K562 (cell line): ENCODE measurements around the gene CNKSR3. TPM values are rescaled to one million over a fixed set of nuclear protein-coding genes. Genes with fewer than 3 reads are reported as not detected.

Source experiments
- ATAC-seq: fragments of 200-7000 bp; cut with Tn5 transposase; 3 replicates; pipeline ENCODE4 v1.9.1; 2020; ENCODE audit warnings: moderate library complexity
- BruUV-seq: library from RNA; stranded (reverse); fragments of 400-500 nt; replicated peaks from 2 replicates; lab custom pipeline; 2021; lab: Mats Ljungman, UMichigan
- CTCF ChIA-PET: fragments of 300-600 bp; formaldehyde crosslinking; extraction: SDS; loops from one replicate; lab custom pipeline; 2021; ENCODE audit warnings: low intra/inter-chr PET ratio; lab: Yijun Ruan, JAX
- POLR2A ChIA-PET: fragments of 300-600, 350-650 bp; sonication (Branson Sonifier 250); formaldehyde crosslinking; extraction: SDS; loops from one replicate; lab custom pipeline; 2021; ENCODE audit warnings: antibody characterized with exemption, inconsistent platforms; lab: Yijun Ruan, JAX
- DNase-seq, 4 experiments: peaks; one replicate each; pipeline versions ENCODE4 v3.0.0 to v3.0.0-alpha.2; 2011 to 2018; ENCODE audit warnings: low spot score in 3 of 4, mixed read lengths in 3 of 4; ENCODE audit errors: extremely low read depth in 1 of 4
- FAIRE-seq: peaks from 2 replicates; lab custom pipeline; 2011; peaks lifted over from hg19 to GRCh38; lab: Jason Lieb, UNC
- H2AFZ ChIP-seq: 2 replicates; pipeline ENCODE4 v1.6.0; 2011; ENCODE audit warnings: low read depth, low read length, control low read depth, inconsistent platforms
- H3K27ac ChIP-seq: fragments of 200-600 bp; 3 replicates; pipeline ENCODE4 v1.8.0; 2011; ENCODE audit warnings: low read depth, mild to moderate bottlenecking, control low read depth, inconsistent platforms, low read length, moderate library complexity, mixed read lengths; ENCODE audit errors: extremely low read depth
- H3K27me3 ChIP-seq, 2 experiments: fragments of 300-600 bp in 1 of 2; 2 replicates in 1 of 2; 3 replicates in 1 of 2; pipeline versions ENCODE4 v1.6.0 to v1.8.0; 2011; ENCODE audit warnings: inconsistent platforms in 2 of 2, low read length in 2 of 2, mild to moderate bottlenecking in 1 of 2, mixed read lengths in 1 of 2, moderate library complexity in 1 of 2; ENCODE audit not compliant: control insufficient read depth in 2 of 2, insufficient read depth in 2 of 2
- H3K36me3 ChIP-seq: fragments of 300-600 bp; 3 replicates; pipeline ENCODE4 v1.8.0; 2011; ENCODE audit warnings: mild to moderate bottlenecking, low read length, inconsistent platforms; ENCODE audit not compliant: control insufficient read depth, insufficient read depth
- H3K4me1 ChIP-seq, 2 experiments: fragments of 200-600 bp in 1 of 2; replicated peaks in 1 of 2; 2 replicates in 1 of 2; 3 replicates in 1 of 2; pipeline versions ENCODE4 v1.5.1 to v1.8.0; 2011; ENCODE audit warnings: inconsistent platforms in 2 of 2, low read length in 2 of 2, mild to moderate bottlenecking in 1 of 2, mixed read lengths in 1 of 2, moderate library complexity in 1 of 2; ENCODE audit not compliant: control insufficient read depth in 2 of 2, insufficient read depth in 2 of 2
- H3K4me2 ChIP-seq: 2 replicates; pipeline ENCODE4 v1.6.1; 2011; ENCODE audit warnings: low read length, control low read depth, inconsistent platforms, mixed read lengths; ENCODE audit not compliant: insufficient read depth
- H3K4me3 ChIP-seq: fragments of 200-600 bp; sonication (generic), shearing (Covaris generic); 2 replicates; pipeline ENCODE4 v1.5.1; 2016; ENCODE audit warnings: control low read depth, inconsistent platforms
- H3K79me2 ChIP-seq: fragments of 200-600 bp; 3 replicates; pipeline ENCODE4 v1.8.0; 2011; ENCODE audit warnings: low read length, inconsistent platforms; ENCODE audit not compliant: control insufficient read depth, insufficient read depth
- H3K9ac ChIP-seq, 2 experiments: 2 replicates each; pipeline versions ENCODE4 v1.6.0 to v1.6.1; 2011; ENCODE audit warnings: low read depth in 2 of 2, low read length in 2 of 2, control low read depth in 1 of 2, inconsistent platforms in 1 of 2, mild to moderate bottlenecking in 1 of 2, mixed read lengths in 1 of 2; ENCODE audit not compliant: insufficient read depth in 1 of 2
- H3K9me1 ChIP-seq: one replicate; pipeline ENCODE4 v1.6.0; 2011; ENCODE audit warnings: inconsistent platforms, mild to moderate bottlenecking, low read length, moderate library complexity; ENCODE audit not compliant: control insufficient read depth, insufficient read depth
- H3K9me3 ChIP-seq: replicated peaks from 2 replicates; pipeline ENCODE4 v1.5.1; 2011; ENCODE audit warnings: low read depth, low read length, inconsistent platforms; ENCODE audit not compliant: control insufficient read depth, insufficient read depth
- H4K20me1 ChIP-seq: replicated peaks from 2 replicates; pipeline ENCODE4 v1.6.1; 2011; ENCODE audit warnings: low read length, inconsistent platforms, mixed read lengths; ENCODE audit not compliant: control insufficient read depth, insufficient read depth
- E2F1 ChIP-seq: sonication (generic); formaldehyde crosslinking; IDR thresholded peaks from 2 replicates; pipeline ENCODE4 v1.8.1; 2023; ENCODE audit warnings: mild to moderate bottlenecking, missing genetic modification reagents, moderate library complexity
- HDAC3 ChIP-seq: fragments of 450-650 bp; IDR thresholded peaks from 2 replicates; pipeline ENCODE4 v1.6.1; 2018; ENCODE audit warnings: borderline replicate concordance, mild to moderate bottlenecking, moderate library complexity; ENCODE audit not compliant: partially characterized antibody
- HMGXB4 ChIP-seq: sonication (generic); formaldehyde crosslinking; IDR thresholded peaks from 2 replicates; pipeline ENCODE4 v1.8.1; 2023; ENCODE audit warnings: mild to moderate bottlenecking, missing genetic modification reagents
- KLF6 ChIP-seq: fragments of 250-450 bp; sonication (Bioruptor Pico); IDR thresholded peaks from 2 replicates; pipeline ENCODE4 v1.4.0; 2020; ENCODE audit warnings: mild to moderate bottlenecking, moderate library complexity, borderline replicate concordance
- NBN ChIP-seq: fragments of 450-650 bp; IDR thresholded peaks from 2 replicates; pipeline ENCODE4 v1.6.1; 2016; ENCODE audit warnings: low read depth, mild to moderate bottlenecking
- NCOA6 ChIP-seq: fragments of 450-650 bp; IDR thresholded peaks from 2 replicates; pipeline ENCODE4 v1.6.1; 2017; ENCODE audit warnings: mild to moderate bottlenecking
- NFATC3 ChIP-seq: fragments of 450-650 bp; IDR thresholded peaks from 2 replicates; pipeline ENCODE4 v1.6.1; 2017; ENCODE audit warnings: mild to moderate bottlenecking
- NFE2L1 ChIP-seq: fragments of 450-650 bp; IDR thresholded peaks from 2 replicates; pipeline ENCODE4 v1.6.1; 2016; ENCODE audit warnings: missing genetic modification characterization, low read depth, mild to moderate bottlenecking, missing compliant biosample characterization, moderate library complexity, borderline replicate concordance
- RNF2 ChIP-seq: sonication (generic); IDR thresholded peaks from 2 replicates; pipeline ENCODE4 v1.6.1; 2016
- ZNF707 ChIP-seq: fragments of 250-450 bp; sonication (Bioruptor Pico); conservative IDR thresholded peaks from 2 replicates; pipeline ENCODE4 v1.8.0; 2022; ENCODE audit warnings: inconsistent platforms, mild to moderate bottlenecking, moderate library complexity
- ZNF764 ChIP-seq: fragments of 250-450 bp; sonication (Bioruptor Pico); IDR thresholded peaks from 2 replicates; pipeline ENCODE4 v1.4.0; 2020; ENCODE audit warnings: low read depth, mild to moderate bottlenecking, moderate library complexity
- ZSCAN29 ChIP-seq: fragments of 450-650 bp; IDR thresholded peaks from 2 replicates; pipeline ENCODE4 v1.6.1; 2017
- WGBS: fragments of 100-300 bp; shearing (Covaris generic); methylation state at CpG from one replicate; pipeline ENCODE4 v1.1.6; 2016; ENCODE audit warnings: low coverage, mixed read lengths; ENCODE audit not compliant: insufficient coverage; ENCODE audit errors: missing lambda C conversion rate; 5-methylcytosine and 5-hydroxymethylcytosine counted together
- in situ Hi-C: fragments of 300-500 bp; cut with MboI; formaldehyde crosslinking; loops from 4 replicates; pipeline ENCODE4 v1.15.0; 2018; ENCODE audit warnings: inconsistent platforms, mixed read lengths
- intact Hi-C: fragments of 100-400 bp; cut with micrococcal nuclease; formaldehyde crosslinking; loops from 2 replicates; pipeline ENCODE4 v1.14.2; 2022
- polyA plus RNA-seq, 8 experiments: library from polyadenylated mRNA; depleted of rRNA in 4 of 8; stranded (reverse) in 5 of 8; unstranded in 3 of 8; fragments of >200 nt; fragmentation: Nextera tagmentation in 2 of 8; fragmentation: Illumina TruSeq in 1 of 8; extraction: Ambion mirVana in 2 of 8; extraction: Trizol in 1 of 8; gene quantifications; 2 replicates each; pipeline versions ENCODE4 v1.2.1 to v1.2.3, GENCODE V29; 2011 to 2014; ENCODE audit warnings: inconsistent platforms in 1 of 8, missing spikeins in 1 of 8
- total RNA-seq, 7 experiments: library from RNA; depleted of rRNA in 6 of 7; stranded (reverse); fragments of >200 nt in 6 of 7; fragmentation: Illumina TruSeq in 2 of 7; extraction: Trizol in 2 of 7; gene quantifications; 2 replicates each; pipeline versions ENCODE4 v1.2.1 to v1.2.3, GENCODE V29; 2011 to 2021; ENCODE audit warnings: low replicate concordance in 1 of 7
- TF ChIP-seq, protein P1 (sequence below): fragments of 200-800 bp; sonication (Bioruptor generic); IDR thresholded peaks from 2 replicates; pipeline ENCODE4 v1.6.1; 2016; ENCODE audit warnings: missing genetic modification characterization, missing compliant biosample characterization

Gene CNKSR3
- total and polyA plus RNA-seq, 9 of the 15 experiments (the other 6 are each of a cell fraction or from before 2014, with no cell fraction given): 4.5 to 29.6 (median 9.5) TPM

GRCh38 chr6:154358019-154358545, 152.4 kb downstream of the CNKSR3 start:
- Histone ChIP-seq H4K20me1 (no peaks in the 10 kb centered on the region), H3K27ac (no peak overlapping the region), H3K9me1 (no peaks in the 10 kb centered on the region), H3K9ac (no peak overlapping the region), H3K9me3 (no peaks in the 10 kb centered on the region), H3K4me2 (no peak overlapping the region), H3K27me3 (peaks cover 12 to 23% of the 10 kb centered on the region in 2 experiments; a peak in 4 of 5 replicates), H2AFZ (no peak overlapping the region), H3K79me2 (no peaks in the 10 kb centered on the region), H3K36me3 (no peaks in the 10 kb centered on the region), H3K4me1 (peaks cover 0 to 10% of the 10 kb centered on the region in 2 experiments; a peak in 1 of 5 replicates), H3K4me3 (no peak overlapping the region)
- intact Hi-C loops: loop anchor here (5.0 kb wide), 1 partner anchor 304 kb away; no protein-coding TSS in a partner anchor
- ATAC-seq (no peak), FAIRE-seq (no peak), DNase-seq (no peak)
- in situ Hi-C loops: no loop called here
- ChIA-PET CTCF (no interaction called here), POLR2A (no interaction called here)
- 6% methylated on average over 5 of the region's 5 CpGs for WGBS
- BruUV-seq: no TSS peak
- TF ChIP-seq NFATC3 (no peak), HMGXB4 (CRISPR knock-in tag) (no peak), E2F1 (CRISPR knock-in tag) (no peak), ZNF764 (CRISPR knock-in tag) (no peak), NBN (no peak), NCOA6 (no peak), ZSCAN29 (no peak), HDAC3 (no peak), KLF6 (CRISPR knock-in tag) (no peak), RNF2 (no peak), ZNF707 (no peak), NFE2L1 (tag) (no peak)
- TF ChIP-seq, protein P1, sequence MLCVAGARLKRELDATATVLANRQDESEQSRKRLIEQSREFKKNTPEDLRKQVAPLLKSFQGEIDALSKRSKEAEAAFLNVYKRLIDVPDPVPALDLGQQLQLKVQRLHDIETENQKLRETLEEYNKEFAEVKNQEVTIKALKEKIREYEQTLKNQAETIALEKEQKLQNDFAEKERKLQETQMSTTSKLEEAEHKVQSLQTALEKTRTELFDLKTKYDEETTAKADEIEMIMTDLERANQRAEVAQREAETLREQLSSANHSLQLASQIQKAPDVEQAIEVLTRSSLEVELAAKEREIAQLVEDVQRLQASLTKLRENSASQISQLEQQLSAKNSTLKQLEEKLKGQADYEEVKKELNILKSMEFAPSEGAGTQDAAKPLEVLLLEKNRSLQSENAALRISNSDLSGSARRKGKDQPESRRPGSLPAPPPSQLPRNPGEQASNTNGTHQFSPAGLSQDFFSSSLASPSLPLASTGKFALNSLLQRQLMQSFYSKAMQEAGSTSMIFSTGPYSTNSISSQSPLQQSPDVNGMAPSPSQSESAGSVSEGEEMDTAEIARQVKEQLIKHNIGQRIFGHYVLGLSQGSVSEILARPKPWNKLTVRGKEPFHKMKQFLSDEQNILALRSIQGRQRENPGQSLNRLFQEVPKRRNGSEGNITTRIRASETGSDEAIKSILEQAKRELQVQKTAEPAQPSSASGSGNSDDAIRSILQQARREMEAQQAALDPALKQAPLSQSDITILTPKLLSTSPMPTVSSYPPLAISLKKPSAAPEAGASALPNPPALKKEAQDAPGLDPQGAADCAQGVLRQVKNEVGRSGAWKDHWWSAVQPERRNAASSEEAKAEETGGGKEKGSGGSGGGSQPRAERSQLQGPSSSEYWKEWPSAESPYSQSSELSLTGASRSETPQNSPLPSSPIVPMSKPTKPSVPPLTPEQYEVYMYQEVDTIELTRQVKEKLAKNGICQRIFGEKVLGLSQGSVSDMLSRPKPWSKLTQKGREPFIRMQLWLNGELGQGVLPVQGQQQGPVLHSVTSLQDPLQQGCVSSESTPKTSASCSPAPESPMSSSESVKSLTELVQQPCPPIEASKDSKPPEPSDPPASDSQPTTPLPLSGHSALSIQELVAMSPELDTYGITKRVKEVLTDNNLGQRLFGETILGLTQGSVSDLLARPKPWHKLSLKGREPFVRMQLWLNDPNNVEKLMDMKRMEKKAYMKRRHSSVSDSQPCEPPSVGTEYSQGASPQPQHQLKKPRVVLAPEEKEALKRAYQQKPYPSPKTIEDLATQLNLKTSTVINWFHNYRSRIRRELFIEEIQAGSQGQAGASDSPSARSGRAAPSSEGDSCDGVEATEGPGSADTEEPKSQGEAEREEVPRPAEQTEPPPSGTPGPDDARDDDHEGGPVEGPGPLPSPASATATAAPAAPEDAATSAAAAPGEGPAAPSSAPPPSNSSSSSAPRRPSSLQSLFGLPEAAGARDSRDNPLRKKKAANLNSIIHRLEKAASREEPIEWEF (CRISPR knock-in tag): no peak
